Hematopoietic multipotent progenitor cell (in vitro differentiated cells): ENCODE data around the gene SSPN. TPM values are rescaled to one million over a fixed set of nuclear protein-coding genes. Genes with fewer than 3 reads are reported as not detected.

Source experiments
- DNase-seq, 3 donors: peaks; one replicate each; pipeline ENCODE4 v3.0.0-alpha.2; 2011 to 2015; ENCODE audit warnings: low read depth in 2 of 3, low spot score in 2 of 3
- total RNA-seq: library from RNA; depleted of rRNA; stranded (reverse); fragments of >200 nt; gene quantifications from one replicate; pipeline ENCODE4 v1.2.3, GENCODE V29; 2012

The SSPN gene
- total RNA-seq = 5.9 TPM

- peak in 2 of 3 donors; percentile 46 to 61 for DNase-seq
Measured at GRCh38 chr12:26195250-26195640, at the start of gene SSPN. Gene SSPN (plus strand): TSS chr12:26195573. CDS start chr12:26195673, 100 bp downstream.

- no peak for DNase-seq
Measured at GRCh38 chr12:26148291-26148690, 47.1 kb upstream of the SSPN start.

GRCh38 chr12:26149968-26150500 is 45.3 kb upstream of the SSPN start:
- DNase-seq = peak in 1 of 3 donors; percentile 57

GRCh38 chr12:26150736-26151450 is 44.5 kb upstream of the SSPN start:
- DNase-seq = no peak

GRCh38 chr12:26152507-26153102 is 42.8 kb upstream of the SSPN start:
- DNase-seq = no peak

GRCh38 chr12:26153421-26154154 is 41.8 kb upstream of the SSPN start:
- no peak for DNase-seq

- no peak for DNase-seq
Measured at GRCh38 chr12:26156201-26156871, 39.0 kb upstream of the SSPN start.

GRCh38 chr12:26157001-26157400 is 38.4 kb upstream of the SSPN start:
- DNase-seq = no peak

GRCh38 chr12:26158078-26158764 is 37.2 kb upstream of the SSPN start:
- DNase-seq = no peak

- DNase-seq = no peak
Measured at GRCh38 chr12:26162174-26162573, 33.2 kb upstream of the SSPN start.

- no peak for DNase-seq
Measured at GRCh38 chr12:26162905-26163304, 32.5 kb upstream of the SSPN start.

GRCh38 chr12:26164118-26164517 is 31.3 kb upstream of the SSPN start:
- DNase-seq = no peak

GRCh38 chr12:26172013-26172412 is 23.4 kb upstream of the SSPN start:
- DNase-seq = no peak

- DNase-seq = no peak
Measured at GRCh38 chr12:26172539-26172938, 22.8 kb upstream of the SSPN start.

- DNase-seq = no peak
Measured at GRCh38 chr12:26172946-26173552, 22.3 kb upstream of the SSPN start.

GRCh38 chr12:26176725-26177124 is 18.6 kb upstream of the SSPN start:
- DNase-seq = no peak

GRCh38 chr12:26177283-26177682 is 18.1 kb upstream of the SSPN start:
- DNase-seq = no peak

- DNase-seq = no peak
Measured at GRCh38 chr12:26179826-26180225, 15.5 kb upstream of the SSPN start.

GRCh38 chr12:26182377-26182776 is 13.0 kb upstream of the SSPN start:
- DNase-seq = no peak
